Retinal pigment epithelial cell (primary cell): ENCODE results near the gene CDK10.

ENCODE experiments used
- DNase-seq: peaks from one replicate; pipeline ENCODE4 v3.0.0-alpha.2; 2010; ENCODE audit warnings: low read depth
- H3K4me3 ChIP-seq: 2 replicates; pipeline ENCODE4 v1.5.1; 2011; ENCODE audit warnings: mild to moderate bottlenecking, low read length, control low read depth, moderate library complexity
- TF ChIP-seq, protein P1 (sequence below): conservative IDR thresholded peaks from 2 replicates; pipeline ENCODE4 v1.5.1; 2011; ENCODE audit warnings: low read depth, low read length, control low read depth, inconsistent platforms

Gene CDK10

DNA sequence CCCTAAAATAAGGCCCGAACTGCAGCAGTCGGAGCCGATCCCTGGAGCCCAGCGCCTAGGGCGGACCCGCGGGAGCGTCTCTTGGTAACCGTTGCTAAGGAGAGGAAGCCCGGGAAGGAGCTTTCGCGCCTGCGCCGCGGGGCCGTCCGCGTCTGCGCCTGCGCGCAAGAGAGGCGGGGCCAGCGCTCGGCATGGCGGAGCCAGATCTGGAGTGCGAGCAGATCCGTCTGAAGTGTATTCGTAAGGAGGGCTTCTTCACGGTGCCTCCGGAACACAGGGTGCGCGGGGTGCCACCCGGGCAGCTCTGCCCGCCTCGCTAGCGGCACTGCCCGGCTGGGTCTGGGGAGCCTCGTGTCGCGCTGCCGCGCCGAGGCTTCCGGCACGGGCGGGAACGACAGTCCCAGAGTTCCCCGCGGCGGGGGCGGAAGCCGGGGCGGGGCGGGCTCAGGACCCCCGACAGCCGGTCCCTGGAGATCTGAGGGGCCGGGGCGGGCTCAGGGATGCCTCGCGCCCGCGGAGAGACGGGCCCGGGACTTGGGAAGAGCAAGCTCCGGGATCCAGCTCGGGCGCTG, at the start of gene CDK10:
Gene CDK10 (plus strand): TSS at position 170 of the 572 bp plus-strand sequence. CDS start 22 bp downstream, at position 192.
- TF ChIP-seq, protein P1, sequence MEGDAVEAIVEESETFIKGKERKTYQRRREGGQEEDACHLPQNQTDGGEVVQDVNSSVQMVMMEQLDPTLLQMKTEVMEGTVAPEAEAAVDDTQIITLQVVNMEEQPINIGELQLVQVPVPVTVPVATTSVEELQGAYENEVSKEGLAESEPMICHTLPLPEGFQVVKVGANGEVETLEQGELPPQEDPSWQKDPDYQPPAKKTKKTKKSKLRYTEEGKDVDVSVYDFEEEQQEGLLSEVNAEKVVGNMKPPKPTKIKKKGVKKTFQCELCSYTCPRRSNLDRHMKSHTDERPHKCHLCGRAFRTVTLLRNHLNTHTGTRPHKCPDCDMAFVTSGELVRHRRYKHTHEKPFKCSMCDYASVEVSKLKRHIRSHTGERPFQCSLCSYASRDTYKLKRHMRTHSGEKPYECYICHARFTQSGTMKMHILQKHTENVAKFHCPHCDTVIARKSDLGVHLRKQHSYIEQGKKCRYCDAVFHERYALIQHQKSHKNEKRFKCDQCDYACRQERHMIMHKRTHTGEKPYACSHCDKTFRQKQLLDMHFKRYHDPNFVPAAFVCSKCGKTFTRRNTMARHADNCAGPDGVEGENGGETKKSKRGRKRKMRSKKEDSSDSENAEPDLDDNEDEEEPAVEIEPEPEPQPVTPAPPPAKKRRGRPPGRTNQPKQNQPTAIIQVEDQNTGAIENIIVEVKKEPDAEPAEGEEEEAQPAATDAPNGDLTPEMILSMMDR = no peak
- DNase-seq = peak; percentile 38
- H3K4me3 ChIP-seq = peak within 1 kb of the TSS; percentile 78

DNA sequence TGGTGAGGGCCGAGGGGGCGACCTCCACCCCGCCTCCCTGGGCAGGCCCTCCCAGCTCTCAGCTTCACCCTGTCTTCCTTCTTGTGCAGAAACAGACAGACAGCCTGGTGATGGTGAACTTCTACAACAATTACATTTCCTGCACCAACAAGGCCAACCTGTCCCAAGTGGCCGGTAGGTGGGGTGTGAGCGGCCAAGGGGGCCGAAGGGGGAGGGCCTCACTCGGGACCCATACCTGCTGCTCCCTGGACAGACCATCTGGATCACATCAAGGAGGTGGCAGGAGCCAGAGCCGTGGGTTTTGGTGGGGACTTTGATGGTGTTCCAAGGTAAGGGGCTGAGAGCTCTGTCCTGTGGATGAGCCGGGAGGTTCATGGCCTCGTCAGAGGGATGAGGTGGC, 49.1 kb upstream of the CDK10 start:
- TF ChIP-seq, protein P1 = no peak
- no peak for DNase-seq
- H3K4me3 ChIP-seq = no peak overlapping the region

DNA sequence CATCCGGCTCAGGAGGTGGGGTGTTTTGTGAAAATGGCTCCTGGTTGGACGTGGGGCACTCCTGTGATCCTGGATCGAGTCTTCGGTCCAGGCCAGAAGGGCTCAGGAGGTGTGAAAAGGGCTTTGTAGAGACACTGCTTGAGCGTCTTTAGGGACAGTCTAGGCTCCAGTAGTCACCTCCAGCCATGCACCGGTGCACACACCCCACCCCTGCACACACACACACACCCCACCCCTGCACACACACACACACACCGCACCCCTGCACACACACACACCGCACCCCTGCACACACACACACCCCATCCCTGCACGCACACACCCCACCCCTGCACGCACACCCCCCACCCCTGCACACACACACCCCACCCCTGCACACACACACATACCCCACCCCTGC, 48.0 kb upstream of the CDK10 start:
- TF ChIP-seq, protein P1 = no peak
- DNase-seq = no peak
- no peak overlapping the region for H3K4me3 ChIP-seq

- TF ChIP-seq, protein P1 = no peak
- DNase-seq = no peak
- no peak overlapping the region for H3K4me3 ChIP-seq
Observed at GRCh38 chr16:89639385-89639784, 47.1 kb upstream of the CDK10 start.

GRCh38 chr16:89641458-89642119, 44.9 kb upstream of the CDK10 start:
- DNase-seq = no peak
- TF ChIP-seq, protein P1 = no peak
- H3K4me3 ChIP-seq = no peak overlapping the region

DNA sequence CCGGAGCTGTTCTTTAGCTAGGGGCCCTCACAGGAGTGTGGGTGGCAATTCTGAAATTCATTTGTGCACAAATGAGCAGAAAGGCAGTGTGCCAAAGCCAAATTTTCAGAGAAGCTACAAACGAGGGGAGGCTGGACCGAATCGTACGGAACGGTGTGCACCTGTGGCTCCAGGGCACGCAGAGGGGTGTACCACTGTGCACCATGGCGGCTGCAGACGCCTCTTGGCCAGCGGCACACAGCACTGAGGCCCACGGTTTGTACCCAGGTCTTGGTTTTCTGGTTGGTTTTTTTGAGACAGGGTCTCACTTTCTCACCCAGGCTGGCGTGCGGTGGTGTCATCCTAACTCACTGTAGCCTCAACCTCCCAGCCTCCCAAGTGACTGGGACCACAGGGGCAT, 43.9 kb upstream of the CDK10 start:
- no peak for DNase-seq
- no peak overlapping the region for H3K4me3 ChIP-seq
- TF ChIP-seq, protein P1 = no peak

DNA sequence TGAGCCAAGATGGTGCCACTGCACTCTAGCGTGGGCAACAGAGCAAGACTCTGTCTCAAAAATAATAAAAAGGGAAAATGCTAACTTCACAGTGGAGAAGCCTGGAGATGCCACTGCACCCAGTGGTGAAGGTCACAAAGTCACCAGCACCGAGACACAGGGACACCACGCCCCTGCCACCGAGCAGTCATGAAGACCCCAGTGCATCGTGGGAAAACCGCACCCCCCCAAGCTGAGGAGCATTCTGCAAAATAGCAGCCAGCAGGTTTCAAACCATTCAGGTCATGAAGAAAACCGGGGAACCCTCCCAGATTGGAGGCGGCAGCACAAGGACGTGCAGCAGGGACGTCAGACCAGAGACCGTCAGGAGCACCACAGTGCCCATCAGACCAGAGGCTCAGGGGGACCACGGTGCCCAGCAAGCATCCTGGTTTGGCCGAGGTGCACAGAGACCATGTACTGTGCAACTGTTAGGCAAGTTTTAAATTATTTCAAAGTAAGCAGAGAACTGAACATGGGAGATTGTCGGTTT, 42.7 kb upstream of the CDK10 start:
- DNase-seq = no peak
- H3K4me3 ChIP-seq = no peak overlapping the region
- TF ChIP-seq, protein P1 = no peak
